ENCODE data around the gene PDCD4. TPM values are rescaled to one million over a fixed set of nuclear protein-coding genes. Genes with fewer than 3 reads are reported as not detected.
A peak's percentile ranks its signal among the peaks of the same experiment; 100 is the strongest.

PDCD4 gene
- total and polyA plus RNA-seq, 3 donors from 2014 or later = 64.0 to 124 (median 71.1) TPM

GRCh38 chr10:110861930-110862649, 9.6 kb upstream of the PDCD4 start:
- intact Hi-C loops (cut with DNase I; ENCODE audit: low total_unique reads) = no loop called here
- H3K4me1 ChIP-seq = peaks cover 56% of the 10 kb centered on the region
- no peaks in the 10 kb centered on the region for H3K9me3 ChIP-seq
- H3K4me3 ChIP-seq = no peak overlapping the region
- H3K27ac ChIP-seq = peak overlapping the region in 1 of 2 donors; percentile 10
- no peak for DNase-seq
- no peaks in the 10 kb centered on the region for H3K27me3 ChIP-seq
- 66 to 86% methylated on average over 6 of the region's 6 CpGs for WGBS, 2 donors
- H3K36me3 ChIP-seq (ENCODE audit: low read depth, missing control alignments) = no peaks in the 10 kb centered on the region
- TF ChIP-seq CTCF (IDR thresholded peaks at IDR 0.05) (no peak), POLR2A (IDR thresholded peaks at IDR 0.05) (no peak)

GRCh38 chr10:110862961-110863360, 8.8 kb upstream of the PDCD4 start:
- H3K27ac ChIP-seq = peak overlapping the region in 1 of 2 donors; percentile 10
- no peaks in the 10 kb centered on the region for H3K27me3 ChIP-seq
- intact Hi-C loops (cut with DNase I; ENCODE audit: low total_unique reads) = no loop called here

GRCh38 chr10:110863361-110863760, 8.4 kb upstream of the PDCD4 start:
- no peak for DNase-seq
- Histone ChIP-seq H3K4me3 (no peak overlapping the region), H3K27me3 (no peaks in the 10 kb centered on the region), H3K9me3 (no peaks in the 10 kb centered on the region), H3K4me1 (peaks cover 57% of the 10 kb centered on the region), H3K27ac (no peak overlapping the region), H3K36me3 (ENCODE audit: low read depth, missing control alignments) (no peaks in the 10 kb centered on the region)
- intact Hi-C loops (cut with DNase I; ENCODE audit: low total_unique reads) = no loop called here
- TF ChIP-seq POLR2A (IDR thresholded peaks at IDR 0.05) = no peak
- no peak for TF ChIP-seq CTCF (IDR thresholded peaks at IDR 0.05)

More at GRCh38 chr10:110862961-110863360, 8.8 kb upstream of the PDCD4 start:
- no peak for DNase-seq
- no peaks in the 10 kb centered on the region for H3K9me3 ChIP-seq
- H3K4me3 ChIP-seq = no peak overlapping the region
- peaks cover 57% of the 10 kb centered on the region for H3K4me1 ChIP-seq
- no peak for TF ChIP-seq CTCF (IDR thresholded peaks at IDR 0.05)
- H3K36me3 ChIP-seq (ENCODE audit: low read depth, missing control alignments) = no peaks in the 10 kb centered on the region
- 52 to 54% methylated on average over 6 of the region's 6 CpGs for WGBS, 2 donors

- DNase-seq = no peak
- Histone ChIP-seq H3K9me3 (no peaks in the 10 kb centered on the region), H3K4me1 (peaks cover 60% of the 10 kb centered on the region), H3K27me3 (no peaks in the 10 kb centered on the region), H3K27ac (peak overlapping the region in 1 of 2 donors; percentile 82), H3K4me3 (no peak overlapping the region), H3K36me3 (ENCODE audit: low read depth, missing control alignments) (no peaks in the 10 kb centered on the region)
- 95 to 97% methylated on average over 2 of the region's 2 CpGs for WGBS, 2 donors
- TF ChIP-seq CTCF (IDR thresholded peaks at IDR 0.05) (no peak), POLR2A (IDR thresholded peaks at IDR 0.05) (no peak)
- intact Hi-C loops (cut with DNase I; ENCODE audit: low total_unique reads) = no loop called here
Observed at GRCh38 chr10:110863956-110864355, 7.8 kb upstream of the PDCD4 start.

GRCh38 chr10:110864662-110865140, 7.0 kb upstream of the PDCD4 start:
- DNase-seq = no peak
- no peaks in the 10 kb centered on the region for H3K27me3 ChIP-seq
- H3K4me3 ChIP-seq = no peak overlapping the region
- H3K36me3 ChIP-seq (ENCODE audit: low read depth, missing control alignments) = no peaks in the 10 kb centered on the region
- intact Hi-C loops (cut with DNase I; ENCODE audit: low total_unique reads) = no loop called here
- WGBS, 2 donors = 54 to 60% methylated on average over 6 of the region's 6 CpGs
- H3K9me3 ChIP-seq = no peaks in the 10 kb centered on the region
- no peak for TF ChIP-seq CTCF (IDR thresholded peaks at IDR 0.05)
- no peak for TF ChIP-seq POLR2A (IDR thresholded peaks at IDR 0.05)
- peaks cover 56% of the 10 kb centered on the region for H3K4me1 ChIP-seq
- peak overlapping the region; percentile 53 to 82 for H3K27ac ChIP-seq
